Measurements from ENCODE around the gene NBEAL2. TPM values are rescaled to one million over a fixed set of nuclear protein-coding genes. Genes with fewer than 3 reads are reported as not detected.

NBEAL2 gene
- total RNA-seq, 4 donors from 2014 or later, result 317 to 865 (median 347) TPM

DNA sequence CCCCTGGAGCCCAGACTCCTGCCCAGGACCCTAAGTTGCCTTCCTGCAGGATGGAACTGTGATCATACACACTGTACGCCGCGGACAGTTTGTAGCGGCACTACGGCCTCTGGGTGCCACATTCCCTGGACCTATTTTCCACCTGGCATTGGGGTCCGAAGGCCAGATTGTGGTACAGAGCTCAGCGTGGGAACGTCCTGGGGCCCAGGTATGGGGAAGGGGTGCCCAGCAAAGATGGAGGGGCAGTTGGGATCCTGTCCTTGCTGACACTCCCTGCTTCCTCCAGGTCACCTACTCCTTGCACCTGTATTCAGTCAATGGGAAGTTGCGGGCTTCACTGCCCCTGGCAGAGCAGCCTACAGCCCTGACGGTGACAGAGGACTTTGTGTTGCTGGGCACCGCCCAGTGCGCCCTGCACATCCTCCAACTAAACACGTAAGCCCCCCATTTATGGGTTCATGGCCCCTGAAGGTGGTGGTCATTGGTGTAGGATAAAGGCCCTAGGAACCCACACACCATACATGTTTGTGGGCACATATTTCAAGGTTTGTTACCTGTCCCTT lies 28.8 kb downstream of the NBEAL2 start:
- TF ChIP-seq POLR2AphosphoS5 (IDR thresholded peaks at IDR 0.05) (no peak), POLR2A (IDR thresholded peaks at IDR 0.05) (no peak), EP300 (IDR thresholded peaks at IDR 0.05) (no peak)
- TF ChIP-seq, protein P1, sequence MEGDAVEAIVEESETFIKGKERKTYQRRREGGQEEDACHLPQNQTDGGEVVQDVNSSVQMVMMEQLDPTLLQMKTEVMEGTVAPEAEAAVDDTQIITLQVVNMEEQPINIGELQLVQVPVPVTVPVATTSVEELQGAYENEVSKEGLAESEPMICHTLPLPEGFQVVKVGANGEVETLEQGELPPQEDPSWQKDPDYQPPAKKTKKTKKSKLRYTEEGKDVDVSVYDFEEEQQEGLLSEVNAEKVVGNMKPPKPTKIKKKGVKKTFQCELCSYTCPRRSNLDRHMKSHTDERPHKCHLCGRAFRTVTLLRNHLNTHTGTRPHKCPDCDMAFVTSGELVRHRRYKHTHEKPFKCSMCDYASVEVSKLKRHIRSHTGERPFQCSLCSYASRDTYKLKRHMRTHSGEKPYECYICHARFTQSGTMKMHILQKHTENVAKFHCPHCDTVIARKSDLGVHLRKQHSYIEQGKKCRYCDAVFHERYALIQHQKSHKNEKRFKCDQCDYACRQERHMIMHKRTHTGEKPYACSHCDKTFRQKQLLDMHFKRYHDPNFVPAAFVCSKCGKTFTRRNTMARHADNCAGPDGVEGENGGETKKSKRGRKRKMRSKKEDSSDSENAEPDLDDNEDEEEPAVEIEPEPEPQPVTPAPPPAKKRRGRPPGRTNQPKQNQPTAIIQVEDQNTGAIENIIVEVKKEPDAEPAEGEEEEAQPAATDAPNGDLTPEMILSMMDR (IDR thresholded peaks at IDR 0.05), result no peak
- Histone ChIP-seq H3K9me3 (no peaks in the 10 kb centered on the region), H3K27ac (no peak overlapping the region), H3K4me1 (peaks cover 18% of the 10 kb centered on the region), H3K36me3 (peaks cover 52% of the 10 kb centered on the region), H3K27me3 (no peaks in the 10 kb centered on the region), H3K4me3 (peak overlapping the region; percentile 41)
- WGBS, result 94% methylated on average over 12 of the region's 13 CpGs
- peak in 1 of 2 donors; percentile 62 for DNase-seq (ENCODE audit: low spot score in 2 of 2)

DNA sequence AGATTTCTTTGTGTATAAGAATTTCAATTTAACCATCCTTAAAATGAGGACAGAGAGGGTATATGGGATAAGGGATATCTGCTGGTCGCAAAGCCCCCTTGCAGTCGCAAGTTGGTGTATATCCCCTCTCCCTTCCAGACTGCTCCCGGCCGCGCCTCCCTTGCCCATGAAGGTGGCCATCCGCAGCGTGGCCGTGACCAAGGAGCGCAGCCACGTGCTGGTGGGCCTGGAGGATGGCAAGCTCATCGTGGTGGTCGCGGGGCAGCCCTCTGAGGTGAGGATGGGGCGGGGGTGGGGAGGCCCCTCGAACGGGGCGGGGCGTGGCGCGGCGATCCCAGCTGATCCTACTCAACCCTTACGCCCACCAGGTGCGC lies 29.4 kb downstream of the NBEAL2 start:
- WGBS, result 100% methylated on average over 4 of the region's 23 CpGs
- Histone ChIP-seq H3K9me3 (no peaks in the 10 kb centered on the region), H3K4me1 (peaks cover 18% of the 10 kb centered on the region), H3K27me3 (no peaks in the 10 kb centered on the region), H3K27ac (peak overlapping the region; percentile 81), H3K4me3 (peak overlapping the region; percentile 41), H3K36me3 (peaks cover 48% of the 10 kb centered on the region)
- no peak for DNase-seq (ENCODE audit: low spot score in 2 of 2)
- no peak for TF ChIP-seq POLR2A (IDR thresholded peaks at IDR 0.05)
- no peak for TF ChIP-seq POLR2AphosphoS5 (IDR thresholded peaks at IDR 0.05)
- no peak for TF ChIP-seq EP300 (IDR thresholded peaks at IDR 0.05)
- TF ChIP-seq, protein P1 (IDR thresholded peaks at IDR 0.05), result no peak

DNA sequence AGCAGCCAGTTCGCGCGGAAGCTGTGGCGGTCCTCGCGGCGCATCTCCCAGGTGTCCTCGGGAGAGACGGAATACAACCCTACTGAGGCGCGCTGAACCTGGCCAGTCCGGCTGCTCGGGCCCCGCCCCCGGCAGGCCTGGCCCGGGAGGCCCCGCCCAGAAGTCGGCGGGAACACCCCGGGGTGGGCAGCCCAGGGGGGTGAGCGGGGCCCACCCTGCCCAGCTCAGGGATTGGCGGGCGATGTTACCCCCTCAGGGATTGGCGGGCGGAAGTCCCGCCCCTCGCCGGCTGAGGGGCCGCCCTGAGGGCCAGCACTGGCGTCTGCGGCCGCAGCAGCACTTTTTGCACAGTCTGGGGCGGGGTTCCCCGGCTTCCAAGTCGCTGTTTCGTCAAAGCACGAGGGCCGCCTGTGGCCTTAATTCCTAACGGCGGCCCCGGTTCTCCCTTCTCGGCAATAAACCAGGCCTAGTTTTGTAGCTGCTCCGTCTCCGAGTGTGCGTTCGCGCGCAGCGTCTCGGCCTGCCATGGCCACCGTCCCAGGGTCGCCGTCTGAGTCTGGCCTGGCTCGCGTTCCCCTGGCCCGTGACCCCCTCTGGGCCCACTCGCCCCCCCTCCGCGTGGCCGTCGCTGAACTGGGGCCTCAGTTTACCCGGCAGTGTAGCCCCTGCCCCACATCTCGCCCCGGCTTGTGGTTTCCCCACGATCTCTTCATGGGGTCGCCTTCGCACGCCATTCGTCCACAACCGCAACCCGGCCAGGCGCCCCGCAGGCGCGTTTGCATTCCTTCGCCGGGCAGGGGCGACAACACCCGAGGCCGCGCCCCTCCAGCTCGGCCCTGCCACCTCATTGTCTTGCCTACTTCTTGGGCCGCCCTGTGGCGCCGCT lies 30.0 kb downstream of the NBEAL2 start:
- Histone ChIP-seq H3K4me3 (peak overlapping the region; percentile 41), H3K9me3 (no peaks in the 10 kb centered on the region), H3K27me3 (no peaks in the 10 kb centered on the region), H3K27ac (peak overlapping the region; percentile 81), H3K36me3 (peaks cover 48% of the 10 kb centered on the region), H3K4me1 (peaks cover 18% of the 10 kb centered on the region)
- peak; percentile 92 for DNase-seq (ENCODE audit: low spot score in 2 of 2)
- 21% methylated on average over 22 of the region's 85 CpGs for WGBS
- TF ChIP-seq, protein P1 (IDR thresholded peaks at IDR 0.05), result no peak
- no peak for TF ChIP-seq EP300 (IDR thresholded peaks at IDR 0.05)
- peak in 2 of 3 donors; percentile 45 to 46 for TF ChIP-seq POLR2AphosphoS5 (IDR thresholded peaks at IDR 0.05)
- peak in 1 of 2 donors; percentile 39 for TF ChIP-seq POLR2A (IDR thresholded peaks at IDR 0.05)

DNA sequence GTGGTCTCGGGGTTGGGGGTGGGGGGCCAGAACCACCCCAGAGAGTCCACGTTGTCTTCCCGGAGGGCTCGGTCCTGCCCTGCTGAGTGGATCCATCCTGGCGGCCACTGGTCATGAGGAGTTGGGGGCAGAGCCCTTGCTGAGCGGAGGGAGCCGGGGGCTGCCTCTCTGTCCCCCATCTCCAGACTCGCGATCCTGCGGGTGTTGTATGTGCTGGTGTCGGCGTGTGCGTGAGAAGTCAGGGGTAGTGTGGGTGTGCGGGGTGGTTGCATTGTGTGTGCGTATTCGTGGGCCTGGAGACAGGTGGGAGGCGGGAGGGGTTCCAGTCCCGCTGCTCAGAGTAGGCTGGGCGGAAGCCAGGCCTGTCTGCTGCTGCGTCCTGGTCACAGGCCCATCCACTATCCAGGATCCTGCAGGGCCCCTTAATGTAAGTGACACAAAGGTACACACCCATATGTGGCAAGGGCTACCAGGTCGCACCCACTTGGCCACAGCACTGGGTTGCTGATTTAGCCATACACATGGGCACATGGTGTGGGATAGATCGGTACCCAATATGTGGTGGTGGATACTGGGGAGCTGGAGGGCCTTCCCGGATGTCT lies 30.7 kb downstream of the NBEAL2 start:
- DNase-seq (ENCODE audit: low spot score in 2 of 2), result peak; percentile 64 to 73
- 80% methylated on average over 4 of the region's 23 CpGs for WGBS
- Histone ChIP-seq H3K4me1 (peaks cover 18% of the 10 kb centered on the region), H3K9me3 (no peaks in the 10 kb centered on the region), H3K4me3 (peak overlapping the region; percentile 41), H3K36me3 (peaks cover 47% of the 10 kb centered on the region), H3K27me3 (no peaks in the 10 kb centered on the region), H3K27ac (peak overlapping the region; percentile 81)
- TF ChIP-seq EP300 (IDR thresholded peaks at IDR 0.05) (no peak), POLR2A (IDR thresholded peaks at IDR 0.05) (no peak), POLR2AphosphoS5 (IDR thresholded peaks at IDR 0.05) (no peak)
- TF ChIP-seq, protein P1 (IDR thresholded peaks at IDR 0.05), result no peak

DNA sequence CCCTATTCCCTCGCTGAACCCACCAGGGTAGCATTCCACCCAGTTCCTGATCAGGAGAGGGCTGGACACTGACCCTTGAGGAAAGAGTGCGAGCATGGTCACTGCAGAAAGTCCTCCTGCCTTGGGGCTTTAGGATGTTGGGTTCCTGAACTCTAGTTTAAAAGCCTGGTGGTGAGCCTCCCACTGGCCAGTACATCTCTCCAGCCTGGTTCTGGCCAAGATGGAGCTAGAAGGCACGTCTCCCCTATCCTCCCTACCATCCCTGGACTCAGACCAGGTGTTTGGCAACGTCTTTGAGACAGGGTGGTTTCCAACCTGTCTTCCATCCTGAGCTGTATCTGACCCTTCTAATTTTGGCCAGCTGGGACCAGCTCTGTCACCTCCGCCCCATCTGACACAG lies 31.4 kb downstream of the NBEAL2 start:
- H3K9me3 ChIP-seq, result no peaks in the 10 kb centered on the region
- peaks cover 18% of the 10 kb centered on the region for H3K4me1 ChIP-seq
- WGBS, result 79% methylated on average over 5 of the region's 5 CpGs
- no peak for DNase-seq (ENCODE audit: low spot score in 2 of 2)
- peaks cover 46% of the 10 kb centered on the region for H3K36me3 ChIP-seq
- H3K4me3 ChIP-seq, result no peak overlapping the region
- H3K27ac ChIP-seq, result no peak overlapping the region
- no peak for TF ChIP-seq POLR2AphosphoS5 (IDR thresholded peaks at IDR 0.05)
- TF ChIP-seq, protein P1 (IDR thresholded peaks at IDR 0.05), result no peak
- TF ChIP-seq POLR2A (IDR thresholded peaks at IDR 0.05), result no peak
- no peak for TF ChIP-seq EP300 (IDR thresholded peaks at IDR 0.05)
- H3K27me3 ChIP-seq, result no peaks in the 10 kb centered on the region
